Measurements from ENCODE around the gene CDK14. TPM values are rescaled to one million over a fixed set of nuclear protein-coding genes. Genes with fewer than 3 reads are reported as not detected.

CDK14 gene
- total and polyA plus RNA-seq, 2 donors (not counting 1 experiment from before 2014, with no cell fraction given) = 42.1 to 167 TPM

DNA sequence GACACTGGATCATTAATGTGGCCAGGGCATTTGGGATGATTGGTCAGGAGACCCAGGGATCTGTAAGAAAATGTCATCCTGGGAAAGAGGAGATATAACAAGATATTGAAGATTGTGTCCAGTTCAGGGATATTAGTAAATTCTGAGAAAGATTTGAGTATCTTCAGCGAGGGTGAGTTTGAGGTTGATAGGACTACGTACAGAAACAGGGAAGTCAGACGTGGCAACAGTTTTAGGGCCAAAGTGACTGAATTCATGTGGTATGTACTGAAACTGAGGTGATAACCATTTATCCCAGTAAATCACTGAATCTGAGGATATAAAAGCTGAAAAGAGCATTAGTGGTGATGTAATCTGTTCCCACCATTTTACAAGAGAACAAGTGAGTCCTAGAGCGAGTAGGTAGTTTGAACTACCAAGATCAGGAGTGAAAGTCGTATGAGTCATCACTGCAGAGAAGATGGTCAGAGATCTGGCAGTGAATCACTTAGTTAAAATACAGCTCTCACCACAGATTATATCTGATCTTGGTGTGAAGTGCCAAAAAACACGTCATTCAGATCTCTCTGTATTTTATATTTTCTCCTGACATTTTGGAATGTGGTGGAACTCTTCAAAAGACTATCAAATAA lies 220.5 kb downstream of the CDK14 start:
- no peak overlapping the region for H3K4me2 ChIP-seq (replicated peaks; ENCODE audit: low read depth, low read length, poor library complexity, severe bottlenecking)
- TF ChIP-seq, protein P1, sequence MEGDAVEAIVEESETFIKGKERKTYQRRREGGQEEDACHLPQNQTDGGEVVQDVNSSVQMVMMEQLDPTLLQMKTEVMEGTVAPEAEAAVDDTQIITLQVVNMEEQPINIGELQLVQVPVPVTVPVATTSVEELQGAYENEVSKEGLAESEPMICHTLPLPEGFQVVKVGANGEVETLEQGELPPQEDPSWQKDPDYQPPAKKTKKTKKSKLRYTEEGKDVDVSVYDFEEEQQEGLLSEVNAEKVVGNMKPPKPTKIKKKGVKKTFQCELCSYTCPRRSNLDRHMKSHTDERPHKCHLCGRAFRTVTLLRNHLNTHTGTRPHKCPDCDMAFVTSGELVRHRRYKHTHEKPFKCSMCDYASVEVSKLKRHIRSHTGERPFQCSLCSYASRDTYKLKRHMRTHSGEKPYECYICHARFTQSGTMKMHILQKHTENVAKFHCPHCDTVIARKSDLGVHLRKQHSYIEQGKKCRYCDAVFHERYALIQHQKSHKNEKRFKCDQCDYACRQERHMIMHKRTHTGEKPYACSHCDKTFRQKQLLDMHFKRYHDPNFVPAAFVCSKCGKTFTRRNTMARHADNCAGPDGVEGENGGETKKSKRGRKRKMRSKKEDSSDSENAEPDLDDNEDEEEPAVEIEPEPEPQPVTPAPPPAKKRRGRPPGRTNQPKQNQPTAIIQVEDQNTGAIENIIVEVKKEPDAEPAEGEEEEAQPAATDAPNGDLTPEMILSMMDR (IDR thresholded peaks at IDR 0.05) = no peak
- TF ChIP-seq EZH2 (IDR thresholded peaks at IDR 0.05; ENCODE audit: borderline replicate concordance, insufficient read depth, low read depth, low read length, poor library complexity, severe bottlenecking) = no peak
- no peaks in the 10 kb centered on the region for H4K20me1 ChIP-seq (ENCODE audit: control insufficient read depth, insufficient read depth, low read length, poor library complexity, severe bottlenecking)
- H3K4me3 ChIP-seq (ENCODE audit: control extremely low read depth in 1 of 5, extremely low read depth in 1 of 5, insufficient read depth in 1 of 5, low read depth in 2 of 5, low read length in 4 of 5) = no peak overlapping the region
- no peaks in the 10 kb centered on the region for H3K4me1 ChIP-seq (ENCODE audit: control insufficient read depth in 2 of 2, insufficient read depth in 2 of 2, low read length in 2 of 2)
- ATAC-seq (ENCODE audit: low read depth) (peak; percentile 80), DNase-seq (peak; percentile 13)
- Mint-ChIP-seq H3K9me3 (ENCODE audit: insufficient read depth) (peaks cover 10% of the 10 kb centered on the region), H3K4me1 (peaks cover 27% of the 10 kb centered on the region), H3K4me3 (peak overlapping the region; percentile 35), H3K27ac (peak overlapping the region; percentile 39), H3K27me3 (no peaks in the 10 kb centered on the region)
- H3K9ac ChIP-seq (ENCODE audit: low read length) = no peak overlapping the region
- intact Hi-C loops (cut with micrococcal nuclease) = loop anchor here (1.0 kb wide), 1 partner anchor 107 kb away; no protein-coding TSS in a partner anchor
- CTCF ChIA-PET = no interaction called here
- POLR2A ChIA-PET = no interaction called here
- no peaks in the 10 kb centered on the region for H3K27me3 ChIP-seq (replicated peaks in 1 of 4; ENCODE audit: control extremely low read depth in 1 of 4, control insufficient read depth in 3 of 4, insufficient read depth in 4 of 4, low read length in 3 of 4)
- 80% methylated on average over 1 of the region's 6 CpGs for WGBS (ENCODE audit: insufficient coverage)
- H3K9me3 ChIP-seq (ENCODE audit: control extremely low read depth in 1 of 3, control insufficient read depth in 2 of 3, insufficient read depth in 1 of 3, low read length in 2 of 3) = peaks cover 0 to 12% (median 0%) of the 10 kb centered on the region in 3 donors
- H3K36me3 ChIP-seq (replicated peaks in 1 of 2; ENCODE audit: control extremely low read depth in 1 of 2, control insufficient read depth in 1 of 2, extremely low read depth in 1 of 2, insufficient read depth in 2 of 2, low read length in 1 of 2) = peaks cover 0 to 9% of the 10 kb centered on the region in 2 experiments
- H2AFZ ChIP-seq (ENCODE audit: insufficient read depth, low read depth, low read length, poor library complexity, severe bottlenecking) = no peak overlapping the region
- peaks cover 24% of the 10 kb centered on the region for H3K79me2 ChIP-seq (ENCODE audit: control insufficient read depth, insufficient read depth, low read length)
- peak overlapping the region in 1 of 2 donors; percentile 62 for H3K27ac ChIP-seq (ENCODE audit: low read length in 2 of 2)

DNA sequence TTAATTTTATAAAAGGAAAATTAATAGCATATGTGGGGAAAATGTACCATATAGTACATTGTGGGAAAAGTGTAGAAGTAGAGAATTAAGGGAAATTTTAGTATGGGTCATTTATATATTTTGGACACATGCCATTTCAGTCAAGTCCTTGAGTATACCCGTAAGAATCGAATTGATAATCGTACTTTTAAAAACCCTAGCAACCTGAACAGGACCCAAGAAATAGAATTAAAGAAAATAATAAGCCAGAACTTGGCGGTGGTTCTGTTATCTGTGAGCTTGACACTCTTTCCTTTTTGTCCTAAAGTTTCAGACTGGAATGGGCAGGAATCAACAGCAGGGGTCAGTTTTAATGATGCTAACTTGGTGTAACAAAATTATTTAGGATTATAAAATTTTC lies 221.0 kb downstream of the CDK14 start:
- peaks cover 27% of the 10 kb centered on the region for H3K4me1 Mint-ChIP-seq
- Histone ChIP-seq H3K36me3 (replicated peaks in 1 of 2; ENCODE audit: control extremely low read depth in 1 of 2, control insufficient read depth in 1 of 2, extremely low read depth in 1 of 2, insufficient read depth in 2 of 2, low read length in 1 of 2) (peaks cover 0 to 9% of the 10 kb centered on the region in 2 experiments), H3K79me2 (ENCODE audit: control insufficient read depth, insufficient read depth, low read length) (peaks cover 28% of the 10 kb centered on the region), H3K4me3 (ENCODE audit: control extremely low read depth in 1 of 5, extremely low read depth in 1 of 5, insufficient read depth in 1 of 5, low read depth in 2 of 5, low read length in 4 of 5) (no peak overlapping the region), H2AFZ (ENCODE audit: insufficient read depth, low read depth, low read length, poor library complexity, severe bottlenecking) (no peak overlapping the region), H3K27ac (ENCODE audit: low read length in 2 of 2) (no peak overlapping the region), H4K20me1 (ENCODE audit: control insufficient read depth, insufficient read depth, low read length, poor library complexity, severe bottlenecking) (no peaks in the 10 kb centered on the region), H3K27me3 (replicated peaks in 1 of 4; ENCODE audit: control extremely low read depth in 1 of 4, control insufficient read depth in 3 of 4, insufficient read depth in 4 of 4, low read length in 3 of 4) (no peaks in the 10 kb centered on the region), H3K4me2 (replicated peaks; ENCODE audit: low read depth, low read length, poor library complexity, severe bottlenecking) (no peak overlapping the region), H3K9ac (ENCODE audit: low read length) (no peak overlapping the region), H3K4me1 (ENCODE audit: control insufficient read depth in 2 of 2, insufficient read depth in 2 of 2, low read length in 2 of 2) (no peaks in the 10 kb centered on the region), H3K9me3 (ENCODE audit: control extremely low read depth in 1 of 3, control insufficient read depth in 2 of 3, insufficient read depth in 1 of 3, low read length in 2 of 3) (peaks cover 0 to 12% (median 0%) of the 10 kb centered on the region in 3 donors)
- POLR2A ChIA-PET = no interaction called here
- DNase-seq (no peak), ATAC-seq (ENCODE audit: low read depth) (no peak)
- WGBS (ENCODE audit: insufficient coverage) = 100% methylated on average over 1 of the region's 4 CpGs
- intact Hi-C loops (cut with micrococcal nuclease) = no loop called here
- H3K9me3 Mint-ChIP-seq (ENCODE audit: insufficient read depth) = peaks cover 10% of the 10 kb centered on the region
- no peak overlapping the region for H3K27ac Mint-ChIP-seq
- H3K4me3 Mint-ChIP-seq = no peak overlapping the region
- CTCF ChIA-PET = no interaction called here
- TF ChIP-seq, protein P1 (IDR thresholded peaks at IDR 0.05) = no peak
- no peak for TF ChIP-seq EZH2 (IDR thresholded peaks at IDR 0.05; ENCODE audit: borderline replicate concordance, insufficient read depth, low read depth, low read length, poor library complexity, severe bottlenecking)
- no peaks in the 10 kb centered on the region for H3K27me3 Mint-ChIP-seq
